Caco-2 (cell line): Measurements from ENCODE around the gene ZNF594. TPM values are rescaled to one million over a fixed set of nuclear protein-coding genes. Genes with fewer than 3 reads are reported as not detected.
"Not testable (repeated sequence)": the region's sequence is repeated elsewhere in the genome, so short reads cannot be mapped to it uniquely, and the experiment has no call there.

Source experiments
- BruUV-seq: library from RNA; stranded (reverse); fragments of 400-500 nt; replicated peaks from 2 replicates; lab custom pipeline; 2021; lab: Mats Ljungman, UMichigan
- CTCF ChIA-PET: fragments of 300-600 bp; sonication (Branson Sonifier 250); formaldehyde crosslinking; loops from one replicate; lab custom pipeline; 2022; ENCODE audit warnings: antibody characterized with exemption; lab: Charles Lee
- POLR2A ChIA-PET: fragments of 300-600 bp; sonication (Branson Sonifier 250); formaldehyde crosslinking; loops from one replicate; lab custom pipeline; 2022; ENCODE audit warnings: antibody characterized with exemption; lab: Charles Lee
- DNase-seq, 2 experiments: peaks; one replicate each; pipeline versions ENCODE4 v3.0.0 to v3.0.0-alpha.2; 2020 to 2022
- H3K27me3 ChIP-seq: replicated peaks from 2 replicates; pipeline ENCODE4 v1.6.0; 2011; ENCODE audit warnings: low read length; ENCODE audit not compliant: control insufficient read depth, insufficient read depth
- H3K36me3 ChIP-seq: 2 replicates; pipeline ENCODE4 v1.5.1; 2011; ENCODE audit warnings: low read length; ENCODE audit not compliant: control insufficient read depth, insufficient read depth
- H3K4me1 ChIP-seq: fragments of 250-450 bp; sonication (Bioruptor Pico); 2 replicates; pipeline ENCODE4 v1.5.1; 2020; ENCODE audit warnings: mild to moderate bottlenecking
- H3K4me3 ChIP-seq: 2 replicates; pipeline ENCODE4 v1.5.1; 2011; ENCODE audit warnings: low read depth, mild to moderate bottlenecking, control low read depth, low read length
- H3K9me3 ChIP-seq: fragments of 250-450 bp; sonication (Bioruptor Pico); 2 replicates; pipeline ENCODE4 v1.5.1; 2020; ENCODE audit warnings: mild to moderate bottlenecking, moderate library complexity
- H3K27ac Mint-ChIP-seq: one replicate; pipeline ENCODE4 v1.8.0; 2022; ENCODE audit warnings: mixed read lengths; ENCODE audit not compliant: unreplicated experiment
- H3K27me3 Mint-ChIP-seq: one replicate; pipeline ENCODE4 v1.8.0; 2022; ENCODE audit warnings: mixed read lengths; ENCODE audit not compliant: insufficient read depth, unreplicated experiment
- H3K36me3 Mint-ChIP-seq: one replicate; pipeline ENCODE4 v1.8.0; 2022; ENCODE audit warnings: mild to moderate bottlenecking, mixed read lengths; ENCODE audit not compliant: insufficient read depth, unreplicated experiment
- H3K4me1 Mint-ChIP-seq: one replicate; pipeline ENCODE4 v1.8.0; 2022; ENCODE audit warnings: low read depth, mixed read lengths; ENCODE audit not compliant: unreplicated experiment
- H3K4me3 Mint-ChIP-seq: one replicate; pipeline ENCODE4 v1.8.0; 2022; ENCODE audit warnings: mild to moderate bottlenecking, moderate library complexity, mixed read lengths; ENCODE audit not compliant: unreplicated experiment
- H3K9me3 Mint-ChIP-seq: one replicate; pipeline ENCODE4 v1.8.0; 2022; ENCODE audit warnings: mixed read lengths; ENCODE audit not compliant: unreplicated experiment
- intact Hi-C: fragments of 100-400 bp; cut with micrococcal nuclease; formaldehyde crosslinking; loops from one replicate; pipeline ENCODE4 v1.10.0; 2022; ENCODE audit not compliant: unreplicated experiment
- total RNA-seq: library from RNA; stranded (reverse); gene quantifications from 2 replicates; pipeline ENCODE4 v1.2.3, GENCODE V29; 2022
- TF ChIP-seq, protein P1 (sequence below), 2 experiments: fragments of 200-600 bp in 1 of 2; IDR thresholded peaks; 1 replicate in 1 of 2; 2 replicates in 1 of 2; pipeline versions ENCODE4 v1.5.1 to v1.8.0; 2011 to 2022; ENCODE audit warnings: antibody characterized with exemption in 1 of 2, control low read depth in 1 of 2, inconsistent platforms in 1 of 2, low read depth in 1 of 2, low read length in 1 of 2, mild to moderate bottlenecking in 1 of 2, moderate library complexity in 1 of 2; ENCODE audit not compliant: insufficient read depth in 1 of 2, severe bottlenecking in 1 of 2, unreplicated experiment in 1 of 2

ZNF594 gene
- total RNA-seq, 1 experiment from 2014 or later, result 6.2 TPM

DNA sequence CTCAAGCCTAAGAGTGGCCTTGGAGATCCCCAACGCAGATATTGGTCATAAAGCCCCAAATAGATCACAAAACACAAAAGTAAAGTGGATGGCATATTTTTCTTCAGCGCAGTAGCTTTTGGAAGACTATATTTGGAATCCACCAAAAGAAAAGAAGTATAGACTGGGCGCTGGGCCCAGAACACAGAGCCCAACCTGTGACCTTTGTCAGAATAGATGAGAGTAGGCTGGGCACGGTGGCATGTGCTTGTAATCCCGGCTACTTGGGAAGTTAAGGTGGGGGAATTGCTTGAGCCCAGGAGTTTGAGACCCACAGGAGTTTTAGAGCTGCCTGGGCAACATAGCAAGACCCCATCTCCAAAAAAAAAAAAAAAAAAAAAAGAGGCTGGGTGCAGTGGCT lies 28.4 kb upstream of the ZNF594 start:
- BruUV-seq, result no TSS peak
- Mint-ChIP-seq H3K36me3 (no peaks in the 10 kb centered on the region), H3K27me3 (no peaks in the 10 kb centered on the region), H3K4me3 (no peak overlapping the region), H3K4me1 (no peaks in the 10 kb centered on the region), H3K9me3 (no peaks in the 10 kb centered on the region), H3K27ac (no peak overlapping the region)
- intact Hi-C loops, result no loop called here
- TF ChIP-seq, protein P1, sequence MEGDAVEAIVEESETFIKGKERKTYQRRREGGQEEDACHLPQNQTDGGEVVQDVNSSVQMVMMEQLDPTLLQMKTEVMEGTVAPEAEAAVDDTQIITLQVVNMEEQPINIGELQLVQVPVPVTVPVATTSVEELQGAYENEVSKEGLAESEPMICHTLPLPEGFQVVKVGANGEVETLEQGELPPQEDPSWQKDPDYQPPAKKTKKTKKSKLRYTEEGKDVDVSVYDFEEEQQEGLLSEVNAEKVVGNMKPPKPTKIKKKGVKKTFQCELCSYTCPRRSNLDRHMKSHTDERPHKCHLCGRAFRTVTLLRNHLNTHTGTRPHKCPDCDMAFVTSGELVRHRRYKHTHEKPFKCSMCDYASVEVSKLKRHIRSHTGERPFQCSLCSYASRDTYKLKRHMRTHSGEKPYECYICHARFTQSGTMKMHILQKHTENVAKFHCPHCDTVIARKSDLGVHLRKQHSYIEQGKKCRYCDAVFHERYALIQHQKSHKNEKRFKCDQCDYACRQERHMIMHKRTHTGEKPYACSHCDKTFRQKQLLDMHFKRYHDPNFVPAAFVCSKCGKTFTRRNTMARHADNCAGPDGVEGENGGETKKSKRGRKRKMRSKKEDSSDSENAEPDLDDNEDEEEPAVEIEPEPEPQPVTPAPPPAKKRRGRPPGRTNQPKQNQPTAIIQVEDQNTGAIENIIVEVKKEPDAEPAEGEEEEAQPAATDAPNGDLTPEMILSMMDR (IDR thresholded peaks at IDR 0.05; ENCODE audit: insufficient read depth in 1 of 2, low read depth in 1 of 2, low read length in 1 of 2, severe bottlenecking in 1 of 2, unreplicated experiment in 1 of 2), result no peak
- no peaks in the 10 kb centered on the region for H3K4me1 ChIP-seq
- DNase-seq, result no peak
- no peaks in the 10 kb centered on the region for H3K36me3 ChIP-seq
- H3K9me3 ChIP-seq, result no peaks in the 10 kb centered on the region
- CTCF ChIA-PET, result no interaction called here
- H3K27me3 ChIP-seq, result no peaks in the 10 kb centered on the region
- H3K4me3 ChIP-seq, result no peak overlapping the region
- POLR2A ChIA-PET, result no interaction called here

DNA sequence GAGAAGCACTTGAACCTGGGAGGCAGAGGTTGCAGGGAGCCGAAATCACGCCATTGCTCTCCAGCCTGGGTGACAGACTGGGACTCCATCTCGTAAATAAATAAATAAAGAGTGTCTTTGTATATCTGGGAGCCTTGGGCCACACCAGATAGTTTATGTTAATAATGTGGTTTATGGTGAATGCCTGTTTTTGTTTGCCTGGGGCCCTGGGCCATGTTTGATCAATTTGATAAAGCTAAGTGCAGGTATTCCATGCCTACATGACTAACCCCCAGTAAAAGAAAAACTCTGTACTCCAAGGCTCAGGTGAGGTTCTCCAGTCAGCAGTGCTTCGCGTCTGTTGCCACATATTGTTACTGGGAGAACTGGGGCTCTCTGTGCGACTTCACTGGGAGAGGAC lies 27.9 kb upstream of the ZNF594 start:
- H3K9me3 Mint-ChIP-seq, result no peaks in the 10 kb centered on the region
- no peak for DNase-seq
- intact Hi-C loops, result no loop called here
- no peak overlapping the region for H3K4me3 Mint-ChIP-seq
- Histone ChIP-seq H3K36me3 (no peaks in the 10 kb centered on the region), H3K4me3 (no peak overlapping the region), H3K9me3 (no peaks in the 10 kb centered on the region), H3K27me3 (no peaks in the 10 kb centered on the region), H3K4me1 (no peaks in the 10 kb centered on the region)
- no TSS peak for BruUV-seq
- H3K4me1 Mint-ChIP-seq, result no peaks in the 10 kb centered on the region
- no peak overlapping the region for H3K27ac Mint-ChIP-seq
- H3K36me3 Mint-ChIP-seq, result no peaks in the 10 kb centered on the region
- POLR2A ChIA-PET, result no interaction called here
- CTCF ChIA-PET, result no interaction called here
- H3K27me3 Mint-ChIP-seq, result no peaks in the 10 kb centered on the region
- TF ChIP-seq, protein P1 (IDR thresholded peaks at IDR 0.05; ENCODE audit: insufficient read depth in 1 of 2, low read depth in 1 of 2, low read length in 1 of 2, severe bottlenecking in 1 of 2, unreplicated experiment in 1 of 2), result no peak

GRCh38 chr17:5217562-5217961 lies 25.9 kb upstream of the ZNF594 start:
- H3K4me3 ChIP-seq, H3K9me3 Mint-ChIP-seq, DNase-seq, BruUV-seq, H3K4me1 Mint-ChIP-seq, H3K27me3 ChIP-seq, H3K4me1 ChIP-seq, H3K9me3 ChIP-seq, H3K4me3 Mint-ChIP-seq, H3K36me3 Mint-ChIP-seq, H3K27me3 Mint-ChIP-seq, intact Hi-C loops, POLR2A ChIA-PET, H3K36me3 ChIP-seq, CTCF ChIA-PET, H3K27ac Mint-ChIP-seq: not testable (repeated sequence)

DNA sequence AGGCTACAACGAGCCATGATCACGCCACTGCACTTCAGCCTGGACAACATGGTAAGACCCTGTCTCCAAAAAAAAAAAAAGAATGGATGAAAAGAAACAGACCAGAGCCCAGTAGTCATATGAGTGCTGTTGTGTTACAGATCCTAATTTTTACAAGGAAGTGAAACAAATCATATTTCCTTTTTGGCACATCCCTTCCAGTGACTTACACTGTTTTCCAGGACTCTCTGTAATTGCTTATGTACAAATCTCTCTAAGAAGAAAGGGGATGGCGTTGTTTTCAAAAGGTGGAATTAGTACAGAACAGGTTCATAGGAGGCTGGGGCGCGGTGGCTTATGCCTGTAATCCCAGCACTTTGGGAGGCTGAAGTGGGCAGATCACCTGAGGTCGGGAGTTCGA lies 19.8 kb upstream of the ZNF594 start:
- Mint-ChIP-seq H3K9me3 (no peaks in the 10 kb centered on the region), H3K27ac (no peak overlapping the region), H3K36me3 (no peaks in the 10 kb centered on the region), H3K4me1 (no peaks in the 10 kb centered on the region), H3K4me3 (no peak overlapping the region), H3K27me3 (no peaks in the 10 kb centered on the region)
- no peak overlapping the region for H3K4me3 ChIP-seq
- DNase-seq, result no peak
- BruUV-seq, result no TSS peak
- no peaks in the 10 kb centered on the region for H3K4me1 ChIP-seq
- no peaks in the 10 kb centered on the region for H3K9me3 ChIP-seq
- H3K27me3 ChIP-seq, result no peaks in the 10 kb centered on the region
- TF ChIP-seq, protein P1 (IDR thresholded peaks at IDR 0.05; ENCODE audit: insufficient read depth in 1 of 2, low read depth in 1 of 2, low read length in 1 of 2, severe bottlenecking in 1 of 2, unreplicated experiment in 1 of 2), result no peak
- ChIA-PET POLR2A (no interaction called here), CTCF (no interaction called here)
- no peaks in the 10 kb centered on the region for H3K36me3 ChIP-seq
- intact Hi-C loops, result no loop called here
